ENCODE results near the gene OBI1.

DNA sequence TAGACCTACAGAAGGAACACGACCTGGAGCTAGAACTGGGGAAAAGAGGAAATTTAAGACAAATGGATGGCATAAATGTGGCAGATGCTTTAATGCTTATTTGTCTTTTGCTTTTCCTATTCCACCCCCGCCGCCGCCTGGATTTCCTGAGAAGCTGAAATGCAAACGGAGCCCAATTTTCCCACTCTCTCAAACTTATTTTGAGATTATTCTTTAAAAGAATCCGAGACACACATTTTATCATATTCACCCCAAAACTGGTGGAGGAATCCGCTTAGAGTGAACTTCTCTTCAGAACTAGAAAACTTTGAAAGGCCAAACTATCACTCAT lies 61.4 kb downstream of the OBI1 start:
- TF ChIP-seq EZH2 (IDR thresholded peaks at IDR 0.05) (no peak), POLR2AphosphoS5 (IDR thresholded peaks at IDR 0.05; ENCODE audit: borderline replicate concordance, low read depth, low read length) (no peak), FOXP2 (optimal IDR thresholded peaks at IDR 0.05; ENCODE audit: control extremely low read depth, extremely low read length, insufficient read depth) (no peak)

All from SK-N-MC (cell line).